GM12878 (cell line): Measurements from ENCODE around the gene TSFM. TPM values are rescaled to one million over a fixed set of nuclear protein-coding genes. Genes with fewer than 3 reads are reported as not detected.

Experiments
- ATAC-seq: fragments of 200-7000 bp; cut with Tn5 transposase; 3 replicates; pipeline ENCODE4 v1.9.1; 2020; ENCODE audit warnings: mild to moderate bottlenecking, moderate library complexity
- BruUV-seq: library from RNA; stranded (reverse); fragments of 400-500 nt; replicated peaks from 2 replicates; lab custom pipeline; 2021; lab: Mats Ljungman, UMichigan
- CTCF ChIA-PET: fragments of 300-600 bp; sonication (Branson Sonifier 250); formaldehyde crosslinking; extraction: SDS; loops from one replicate; lab custom pipeline; 2021; ENCODE audit warnings: inconsistent platforms; lab: Yijun Ruan, JAX
- POLR2A ChIA-PET: fragments of 350-600 bp; formaldehyde crosslinking; extraction: SDS; loops from one replicate; lab custom pipeline; 2021; ENCODE audit warnings: inconsistent platforms; lab: Charles Lee
- RAD21 ChIA-PET: fragments of 300-600 bp; sonication (Branson Sonifier 250); formaldehyde crosslinking; loops from one replicate; lab custom pipeline; 2023; ENCODE audit warnings: antibody characterized with exemption; ENCODE audit not compliant: unreplicated experiment; lab: Charles Lee
- SMC1A ChIA-PET: fragments of 300-600 bp; sonication (Branson Sonifier 250); formaldehyde crosslinking; loops from one replicate; lab custom pipeline; 2023; ENCODE audit not compliant: unreplicated experiment, uncharacterized antibody; lab: Charles Lee
- DNase-seq: peaks from one replicate; pipeline ENCODE4 v3.0.0-alpha.2; 2011; ENCODE audit warnings: low read depth, low spot score
- FAIRE-seq: peaks from 3 replicates; lab custom pipeline; 2011; peaks lifted over from hg19 to GRCh38; lab: Jason Lieb, UNC
- H2AFZ ChIP-seq: 2 replicates; pipeline ENCODE4 v1.6.0; 2011; ENCODE audit warnings: low read depth, low read length, control low read depth; ENCODE audit not compliant: control insufficient read depth
- H3K27ac ChIP-seq: 2 replicates; pipeline ENCODE4 v1.5.1; 2011; ENCODE audit warnings: control low read depth; ENCODE audit not compliant: control insufficient read depth, insufficient read depth
- H3K27me3 ChIP-seq, 2 experiments: replicated peaks in 1 of 2; 2 replicates each; pipeline versions ENCODE4 v1.6.0 to v1.6.1; 2011; ENCODE audit warnings: low read length in 1 of 2; ENCODE audit not compliant: control insufficient read depth in 2 of 2, insufficient read depth in 2 of 2
- H3K36me3 ChIP-seq, 2 experiments: 2 replicates each; pipeline ENCODE4 v1.5.1; 2011; ENCODE audit warnings: low read length in 1 of 2; ENCODE audit not compliant: control insufficient read depth in 2 of 2, insufficient read depth in 2 of 2
- H3K4me1 ChIP-seq: 2 replicates; pipeline ENCODE4 v1.6.1; 2011; ENCODE audit warnings: mild to moderate bottlenecking, low read length, moderate library complexity, mixed read lengths; ENCODE audit not compliant: control insufficient read depth, insufficient read depth
- H3K4me2 ChIP-seq: 2 replicates; pipeline ENCODE4 v1.6.0; 2011; ENCODE audit warnings: control low read depth; ENCODE audit not compliant: control insufficient read depth, insufficient read depth
- H3K4me3 ChIP-seq: fragments of 200-600 bp; sonication (generic); 2 replicates; pipeline ENCODE4 v1.5.1; 2016
- H3K79me2 ChIP-seq: 2 replicates; pipeline ENCODE4 v1.6.0; 2011; ENCODE audit warnings: low read length; ENCODE audit not compliant: control insufficient read depth, insufficient read depth
- H3K9ac ChIP-seq: 2 replicates; pipeline ENCODE4 v1.8.0; 2011; ENCODE audit warnings: low read length, control low read depth, mixed read lengths; ENCODE audit not compliant: control insufficient read depth, insufficient read depth
- H3K9me3 ChIP-seq: replicated peaks from 3 replicates; pipeline ENCODE4 v1.5.1; 2011; ENCODE audit warnings: mild to moderate bottlenecking, low read length; ENCODE audit not compliant: control insufficient read depth, insufficient read depth
- H4K20me1 ChIP-seq: 2 replicates; pipeline ENCODE4 v1.6.0; 2011; ENCODE audit not compliant: control insufficient read depth, insufficient read depth
- CREB1 ChIP-seq: IDR thresholded peaks from 2 replicates; pipeline ENCODE4 v1.6.1; 2012; ENCODE audit warnings: low read depth, mild to moderate bottlenecking, inconsistent platforms
- EED ChIP-seq: sonication (generic); IDR thresholded peaks from 2 replicates; pipeline ENCODE4 v1.6.1; 2016; ENCODE audit warnings: antibody characterized with exemption, low read depth
- IRF3 ChIP-seq: fragments of 450-650 bp; IDR thresholded peaks from 2 replicates; pipeline ENCODE4 v1.6.1; 2014; ENCODE audit warnings: mild to moderate bottlenecking
- POLR2AphosphoS5 ChIP-seq: IDR thresholded peaks from 2 replicates; pipeline ENCODE4 v1.6.1; 2011; ENCODE audit warnings: mild to moderate bottlenecking, low read length, inconsistent platforms
- SIX5 ChIP-seq: IDR thresholded peaks from 2 replicates; pipeline ENCODE4 v1.6.1; 2011; ENCODE audit warnings: mild to moderate bottlenecking, low read depth, low read length, moderate library complexity; ENCODE audit not compliant: severe bottlenecking
- ZBED1 ChIP-seq: IDR thresholded peaks from 2 replicates; pipeline ENCODE4 v1.6.1; 2016; ENCODE audit warnings: borderline replicate concordance
- WGBS: methylation state at CpG from one replicate; pipeline ENCODE4 v1.1.6; 2016; ENCODE audit warnings: low lambda C conversion rate; ENCODE audit not compliant: insufficient replicate concordance, insufficient coverage; ENCODE audit errors: missing lambda C conversion rate; 5-methylcytosine and 5-hydroxymethylcytosine counted together
- in situ Hi-C: fragments of 300-500 bp; cut with MboI; formaldehyde crosslinking; loops from 9 replicates; pipeline ENCODE4 v1.14.3; 2018; ENCODE audit warnings: mixed read lengths
- intact Hi-C: fragments of 100-400 bp; cut with micrococcal nuclease; formaldehyde crosslinking; loops from one replicate; pipeline ENCODE4 v1.14.2; 2022; ENCODE audit not compliant: unreplicated experiment
- polyA plus RNA-seq, 11 experiments: library from polyadenylated mRNA; depleted of rRNA in 4 of 11; unstranded in 6 of 11; stranded (reverse) in 5 of 11; fragments of >200 nt; fragmentation: Nextera tagmentation in 4 of 11; fragmentation: Illumina TruSeq in 1 of 11; extraction: Ambion mirVana in 4 of 11; extraction: Trizol in 1 of 11; gene quantifications; 1 replicate in 1 of 11; 2 replicates in 10 of 11; pipeline versions ENCODE4 v1.2.1 to v1.2.3, GENCODE V29; 2011 to 2016; ENCODE audit warnings: inconsistent platforms in 2 of 11, missing spikeins in 2 of 11, low read depth in 1 of 11
- total RNA-seq, 4 experiments: library from RNA; depleted of rRNA in 3 of 4; stranded (reverse); fragments of >200 nt in 3 of 4; fragmentation: Illumina TruSeq in 1 of 4; extraction: Trizol in 1 of 4; gene quantifications; 2 replicates each; pipeline versions ENCODE4 v1.2.1 to v1.2.3, GENCODE V29; 2013 to 2021

Gene TSFM
- total and polyA plus RNA-seq, 10 of the 15 experiments (the other 5 are each of a cell fraction or from before 2014, with no cell fraction given): 36.7 to 132 (median 45.6) TPM

DNA sequence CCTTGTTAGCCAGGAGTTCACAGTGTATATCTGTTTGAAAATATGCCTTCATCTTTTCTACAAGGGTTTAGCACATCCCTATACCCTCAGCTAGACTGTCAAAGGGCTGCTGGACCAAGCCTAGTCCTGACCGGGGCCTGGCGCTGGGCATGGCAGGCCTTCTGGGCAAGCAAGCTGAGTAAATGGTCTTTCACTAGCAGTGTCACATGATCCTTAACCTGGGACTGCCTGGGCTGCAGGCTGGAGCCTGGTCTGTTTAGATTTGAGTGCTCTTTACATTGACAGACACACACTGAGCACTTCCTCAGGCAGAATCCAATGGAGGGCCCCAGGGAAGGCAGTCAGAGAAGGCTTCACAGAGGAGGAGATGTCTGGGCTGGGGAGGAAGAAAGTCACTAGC, 42.9 kb downstream of the TSFM start:
- CTCF ChIA-PET: interaction anchor here (0.6 to 2.1 kb wide), 5 partner anchors 26 to 137 kb away, joined by 3 to 5 read pairs (median 5); no protein-coding TSS in a partner anchor
- no peak for FAIRE-seq
- peaks cover 5% of the 10 kb centered on the region; the same call in 1 of the 2 replicates for H4K20me1 ChIP-seq
- RAD21 ChIA-PET: interaction anchor here (0.6 kb wide), 1 partner anchor 15 kb away, joined by 3 read pairs; no protein-coding TSS in a partner anchor
- TF ChIP-seq SIX5: no peak
- no peak for TF ChIP-seq CREB1
- TF ChIP-seq IRF3: no peak
- no peak for TF ChIP-seq EED
- TF ChIP-seq POLR2AphosphoS5: no peak
- no peak for TF ChIP-seq ZBED1
- TF ChIP-seq, all 136 proteins: peak for 0
- DNase-seq (no peak), ATAC-seq (no peak)
- no peaks in the 10 kb centered on the region for H3K9me3 ChIP-seq
- 100% methylated on average over 2 of the region's 2 CpGs for WGBS
- H3K36me3 ChIP-seq: peaks cover 44 to 54% of the 10 kb centered on the region in 2 experiments
- no TSS peak for BruUV-seq
- no peak overlapping the region for H2AFZ ChIP-seq
- POLR2A ChIA-PET: no interaction called here
- H3K4me3 ChIP-seq: no peak overlapping the region
- peaks cover 6% of the 10 kb centered on the region for H3K79me2 ChIP-seq
- in situ Hi-C loops: loop anchor here (5.0 kb wide), 1 partner anchor 82 kb away; no protein-coding TSS in a partner anchor
- H3K4me1 ChIP-seq: no peaks in the 10 kb centered on the region
- intact Hi-C loops: no loop called here
- SMC1A ChIA-PET: interaction anchor here (0.7 to 1.4 kb wide), 3 partner anchors 36 to 82 kb away, joined by 3 to 4 read pairs (median 3); no protein-coding TSS in a partner anchor
- H3K27ac ChIP-seq: no peak overlapping the region
- H3K27me3 ChIP-seq: no peaks in the 10 kb centered on the region
- H3K9ac ChIP-seq: no peak overlapping the region
- H3K4me2 ChIP-seq: no peak overlapping the region
